Measurements from ENCODE around the gene MYO9B.

The MYO9B gene

GRCh38 chr19:17075035-17075863 lies at the start of gene MYO9B, which contains the start of gene HAUS8:
Gene MYO9B, plus strand, starts transcription at chr19:17075777. Its CDS starts 25,941 bp downstream, at chr19:17101718.
Gene HAUS8, minus strand, starts transcription at chr19:17075452. Its CDS starts 30 bp downstream, at chr19:17075422.
- peak; percentile 99 for DNase-seq

- DNase-seq: peak; percentile 13
Measured at GRCh38 chr19:17025991-17026658, 49.5 kb upstream of the MYO9B start.

- DNase-seq: no peak
Measured at GRCh38 chr19:17026706-17027534, 48.7 kb upstream of the MYO9B start, which contains the start of gene CPAMD8. Gene CPAMD8, minus strand, starts transcription at chr19:17026810. Its CDS starts 168 bp downstream, at chr19:17026642.

- no peak for DNase-seq
Measured at GRCh38 chr19:17027535-17027975, 48.0 kb upstream of the MYO9B start.

GRCh38 chr19:17031741-17032140 lies 43.8 kb upstream of the MYO9B start:
- no peak for DNase-seq

GRCh38 chr19:17035842-17036424 lies 39.6 kb upstream of the MYO9B start:
- DNase-seq: no peak

- DNase-seq: no peak
Measured at GRCh38 chr19:17036640-17037039, 38.9 kb upstream of the MYO9B start.

- DNase-seq: no peak
Measured at GRCh38 chr19:17037184-17037583, 38.4 kb upstream of the MYO9B start.

GRCh38 chr19:17037966-17038500 lies 37.5 kb upstream of the MYO9B start:
- DNase-seq: no peak

GRCh38 chr19:17041976-17042375 lies 33.6 kb upstream of the MYO9B start:
- DNase-seq: no peak

- DNase-seq: no peak
Measured at GRCh38 chr19:17043744-17044143, 31.8 kb upstream of the MYO9B start.

- DNase-seq: no peak
Measured at GRCh38 chr19:17045907-17046502, 29.6 kb upstream of the MYO9B start.

GRCh38 chr19:17048885-17049453 lies 26.6 kb upstream of the MYO9B start:
- DNase-seq: no peak

GRCh38 chr19:17049711-17050280 lies 25.8 kb upstream of the MYO9B start:
- no peak for DNase-seq

GRCh38 chr19:17052439-17052838 lies 23.1 kb upstream of the MYO9B start:
- peak; percentile 22 for DNase-seq

GRCh38 chr19:17054746-17055145 lies 20.8 kb upstream of the MYO9B start:
- DNase-seq: no peak

GRCh38 chr19:17055636-17056035 lies 19.9 kb upstream of the MYO9B start:
- DNase-seq: no peak

GRCh38 chr19:17058236-17058635 lies 17.3 kb upstream of the MYO9B start:
- DNase-seq: no peak

- no peak for DNase-seq
Measured at GRCh38 chr19:17060802-17061201, 14.8 kb upstream of the MYO9B start.

- no peak for DNase-seq
Measured at GRCh38 chr19:17061205-17061604, 14.4 kb upstream of the MYO9B start.

GRCh38 chr19:17061691-17062090 lies 13.9 kb upstream of the MYO9B start:
- no peak for DNase-seq
